Breast epithelium (tissue), 4 donors: Measurements from ENCODE around the gene CNTN6. TPM values are rescaled to one million over a fixed set of nuclear protein-coding genes. Genes with fewer than 3 reads are reported as not detected.

ENCODE experiments used
- DNase-seq, 2 donors: peaks; one replicate each; pipeline ENCODE4 v3.0.0-alpha.2; 2019; ENCODE audit warnings: low spot score in 2 of 2
- H3K27ac ChIP-seq, 2 donors: fragments of 200-600 bp; sonication (generic) in 1 of 2; one replicate each; pipeline ENCODE4 v1.5.1; 2016 to 2019; ENCODE audit warnings: mild to moderate bottlenecking in 1 of 2
- H3K27me3 ChIP-seq, 2 donors: fragments of 200-600 bp; sonication (generic) in 1 of 2; one replicate each; pipeline versions ENCODE4 v1.5.1 to v1.6.0; 2017 to 2019; ENCODE audit warnings: control low read depth in 1 of 2, mild to moderate bottlenecking in 1 of 2
- H3K36me3 ChIP-seq: fragments of 200-600 bp; one replicate; pipeline ENCODE4 v1.5.1; 2019
- H3K4me1 ChIP-seq, 2 donors: fragments of 200-600 bp; sonication (generic); one replicate each; pipeline ENCODE4 v1.5.1; 2016 to 2019; ENCODE audit warnings: control low read depth in 1 of 2
- H3K4me3 ChIP-seq, 3 donors: fragments of 200-600 bp; sonication (generic); 1 replicate in 2 of 3; 2 replicates in 1 of 3; pipeline ENCODE4 v1.5.1; 2016 to 2019; ENCODE audit warnings: mild to moderate bottlenecking in 3 of 3, moderate library complexity in 2 of 3
- H3K9me3 ChIP-seq, 2 donors: fragments of 200-600 bp; sonication (generic) in 1 of 2; one replicate each; pipeline ENCODE4 v1.5.1; 2016 to 2019; ENCODE audit warnings: control low read depth in 1 of 2
- CTCF ChIP-seq, 3 donors: fragments of 450-650 bp; IDR thresholded peaks; one replicate each; pipeline ENCODE4 v1.5.1; 2016 to 2017; ENCODE audit warnings: antibody characterized with exemption in 3 of 3, mild to moderate bottlenecking in 3 of 3, moderate library complexity in 3 of 3
- POLR2A ChIP-seq: fragments of 450-650 bp; IDR thresholded peaks from one replicate; pipeline ENCODE4 v1.6.1; 2016; ENCODE audit warnings: antibody characterized with exemption, mild to moderate bottlenecking, moderate library complexity
- POLR2AphosphoS5 ChIP-seq, 3 donors: sonication (generic); formaldehyde crosslinking; IDR thresholded peaks; one replicate each; pipeline ENCODE4 v1.6.1; 2017; ENCODE audit warnings: antibody characterized with exemption in 3 of 3
- intact Hi-C: fragments of 100-400 bp; cut with DNase I; formaldehyde crosslinking; loops from one replicate; pipeline ENCODE4 v1.15.1; 2023; ENCODE audit warnings: low total_unique reads
- total RNA-seq, 3 donors: library from RNA; depleted of rRNA; stranded (reverse); fragments of >200 nt; gene quantifications; one replicate each; pipeline ENCODE4 v1.1.0, GENCODE V29; 2016

The CNTN6 gene
- total RNA-seq, 3 donors from 2014 or later, result under 0.01 to 0.15 TPM; not detected in 1

DNA sequence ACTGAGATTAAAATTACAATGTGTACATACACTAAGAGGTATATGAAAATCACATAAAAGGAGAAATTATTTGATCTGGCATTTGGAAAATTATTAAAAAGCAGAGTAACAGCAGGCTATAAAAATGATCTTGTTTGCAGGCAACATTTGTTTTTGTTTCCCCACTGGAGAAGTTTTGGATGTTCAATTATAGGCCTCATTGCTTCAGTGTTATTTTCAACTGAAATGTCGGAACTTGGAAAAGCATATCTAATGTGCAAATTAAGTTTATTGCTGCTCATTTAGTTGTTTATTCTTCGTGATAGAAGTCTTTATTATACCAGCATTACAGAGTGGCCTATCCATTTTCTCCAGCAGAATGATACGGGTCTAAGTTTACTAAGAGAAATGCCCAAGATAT lies 263.3 kb downstream of the CNTN6 start:
- no peak overlapping the region for H3K27ac ChIP-seq
- intact Hi-C loops, result loop anchor here (5.0 kb wide), 1 partner anchor 1206 kb away; no protein-coding TSS in a partner anchor
- TF ChIP-seq POLR2A (no peak), CTCF (IDR thresholded peaks at IDR 0.05) (no peak), POLR2AphosphoS5 (IDR thresholded peaks at IDR 0.05) (no peak)
- H3K27me3 ChIP-seq, result no peaks in the 10 kb centered on the region
- no peaks in the 10 kb centered on the region for H3K36me3 ChIP-seq
- H3K4me3 ChIP-seq, result no peak overlapping the region
- H3K9me3 ChIP-seq, result no peaks in the 10 kb centered on the region
- DNase-seq, result no peak
- H3K4me1 ChIP-seq, result no peaks in the 10 kb centered on the region

GRCh38 chr3:1365528-1365927 lies 272.7 kb downstream of the CNTN6 start:
- Histone ChIP-seq H3K4me3 (no peak overlapping the region), H3K4me1 (no peaks in the 10 kb centered on the region), H3K9me3 (no peaks in the 10 kb centered on the region), H3K27ac (no peak overlapping the region), H3K36me3 (no peaks in the 10 kb centered on the region), H3K27me3 (no peaks in the 10 kb centered on the region)
- intact Hi-C loops, result no loop called here
- TF ChIP-seq POLR2AphosphoS5 (IDR thresholded peaks at IDR 0.05), result no peak
- TF ChIP-seq POLR2A, result no peak
- no peak for TF ChIP-seq CTCF (IDR thresholded peaks at IDR 0.05)
- DNase-seq, result no peak

DNA sequence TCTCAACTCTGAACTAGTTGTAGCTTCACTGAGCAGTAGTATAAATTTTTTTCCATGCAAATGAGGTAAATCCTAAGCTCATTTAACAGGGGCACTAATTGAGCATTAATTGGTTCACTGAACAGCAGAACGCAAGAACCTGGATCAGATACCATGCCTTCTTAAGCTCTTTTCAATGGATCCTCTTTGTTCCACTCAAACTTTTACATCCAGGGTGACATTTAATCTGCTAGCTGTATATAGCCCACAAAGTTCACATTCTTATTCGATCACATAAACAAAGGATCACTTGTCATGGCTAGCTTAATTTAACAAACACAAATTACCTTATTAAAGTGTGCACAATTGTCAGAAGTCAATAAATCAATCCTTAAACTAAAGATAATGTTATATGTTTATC lies 281.6 kb downstream of the CNTN6 start:
- H3K4me1 ChIP-seq, result no peaks in the 10 kb centered on the region
- no peaks in the 10 kb centered on the region for H3K9me3 ChIP-seq
- H3K4me3 ChIP-seq, result no peak overlapping the region
- H3K27ac ChIP-seq, result no peak overlapping the region
- no peaks in the 10 kb centered on the region for H3K36me3 ChIP-seq
- no peak for DNase-seq
- no peak for TF ChIP-seq CTCF (IDR thresholded peaks at IDR 0.05)
- no peak for TF ChIP-seq POLR2AphosphoS5 (IDR thresholded peaks at IDR 0.05)
- no peak for TF ChIP-seq POLR2A
- H3K27me3 ChIP-seq, result no peaks in the 10 kb centered on the region
- intact Hi-C loops, result no loop called here

- no peaks in the 10 kb centered on the region for H3K27me3 ChIP-seq
- intact Hi-C loops, result no loop called here
- H3K4me3 ChIP-seq, result no peak overlapping the region
- no peak for TF ChIP-seq POLR2A
- TF ChIP-seq CTCF (IDR thresholded peaks at IDR 0.05), result no peak
- no peak for TF ChIP-seq POLR2AphosphoS5 (IDR thresholded peaks at IDR 0.05)
- H3K9me3 ChIP-seq, result no peaks in the 10 kb centered on the region
- H3K4me1 ChIP-seq, result no peaks in the 10 kb centered on the region
- H3K27ac ChIP-seq, result no peak overlapping the region
- no peak for DNase-seq
- no peaks in the 10 kb centered on the region for H3K36me3 ChIP-seq
Measured at GRCh38 chr3:1375145-1375544, 282.3 kb downstream of the CNTN6 start.

GRCh38 chr3:1380926-1381646 lies 288.3 kb downstream of the CNTN6 start:
- Histone ChIP-seq H3K36me3 (no peaks in the 10 kb centered on the region), H3K4me3 (no peak overlapping the region), H3K27ac (no peak overlapping the region), H3K9me3 (no peaks in the 10 kb centered on the region), H3K4me1 (no peaks in the 10 kb centered on the region), H3K27me3 (no peaks in the 10 kb centered on the region)
- intact Hi-C loops, result no loop called here
- no peak for DNase-seq
- TF ChIP-seq POLR2A (no peak), CTCF (IDR thresholded peaks at IDR 0.05) (no peak), POLR2AphosphoS5 (IDR thresholded peaks at IDR 0.05) (no peak)
